Osteoblast (primary cell): ENCODE results near the gene DMRT3. TPM values are rescaled to one million over a fixed set of nuclear protein-coding genes. Genes with fewer than 3 reads are reported as not detected.

ENCODE experiments used
- DNase-seq: peaks from one replicate; pipeline ENCODE4 v3.0.0; 2011; ENCODE audit warnings: low spot score, mixed read lengths; ENCODE audit not compliant: insufficient read length; ENCODE audit errors: missing footprints
- H2AFZ ChIP-seq: 2 replicates; pipeline ENCODE4 v1.6.0; 2011; ENCODE audit warnings: mild to moderate bottlenecking, low read length
- H3K27ac ChIP-seq: 2 replicates; pipeline ENCODE4 v1.5.1; 2011; ENCODE audit warnings: mild to moderate bottlenecking, low read depth, low read length, moderate library complexity
- H3K27me3 ChIP-seq: 2 replicates; pipeline ENCODE4 v1.6.0; 2012; ENCODE audit warnings: mild to moderate bottlenecking, control low read depth, inconsistent platforms, low read length, moderate library complexity; ENCODE audit not compliant: insufficient read depth
- H3K36me3 ChIP-seq: 2 replicates; pipeline ENCODE4 v1.5.1; 2011; ENCODE audit warnings: mild to moderate bottlenecking, low read length, control low read depth, moderate library complexity; ENCODE audit not compliant: insufficient read depth
- H3K4me1 ChIP-seq: 2 replicates; pipeline ENCODE4 v1.5.1; 2011; ENCODE audit warnings: mild to moderate bottlenecking, low read length, control low read depth, moderate library complexity; ENCODE audit not compliant: insufficient read depth
- H3K4me2 ChIP-seq: 2 replicates; pipeline ENCODE4 v1.6.0; 2011; ENCODE audit warnings: mild to moderate bottlenecking, low read length; ENCODE audit not compliant: insufficient read depth
- H3K4me3 ChIP-seq: fragments of 200-600 bp; sonication (generic); 3 replicates; pipeline ENCODE4 v1.5.1; 2012; ENCODE audit warnings: mild to moderate bottlenecking, low read length, inconsistent platforms; ENCODE audit not compliant: insufficient read depth
- H3K79me2 ChIP-seq: 2 replicates; pipeline ENCODE4 v1.6.0; 2012; ENCODE audit warnings: mild to moderate bottlenecking, low read length, control low read depth, inconsistent platforms; ENCODE audit not compliant: insufficient read depth
- H3K9me3 ChIP-seq: 2 replicates; pipeline ENCODE4 v1.5.1; 2011; ENCODE audit warnings: low read depth, low read length, control low read depth
- H4K20me1 ChIP-seq: 2 replicates; pipeline ENCODE4 v1.6.0; 2012; ENCODE audit warnings: mild to moderate bottlenecking, low read length, control low read depth; ENCODE audit not compliant: insufficient read depth
- CTCF ChIP-seq: IDR thresholded peaks from 2 replicates; pipeline ENCODE4 v1.5.1; 2011; ENCODE audit warnings: mild to moderate bottlenecking, low read depth, low read length, moderate library complexity; ENCODE audit errors: extremely low read depth
- total RNA-seq: library from RNA; depleted of rRNA; stranded (reverse); fragments of >200 nt; gene quantifications from 2 replicates; pipeline ENCODE4 v1.2.3, GENCODE V29; 2012

DMRT3 gene
- total RNA-seq, 1 donor = not detected

- peak; percentile 98 for TF ChIP-seq CTCF
- no peaks in the 10 kb centered on the region for H3K79me2 ChIP-seq
- peak overlapping the region; percentile 30 for H3K4me2 ChIP-seq
- H3K4me3 ChIP-seq = no peak overlapping the region
- no peaks in the 10 kb centered on the region for H3K9me3 ChIP-seq
- peaks cover 4% of the 10 kb centered on the region for H3K4me1 ChIP-seq
- H3K36me3 ChIP-seq = no peaks in the 10 kb centered on the region
- H3K27me3 ChIP-seq = no peaks in the 10 kb centered on the region
- no peak overlapping the region for H3K27ac ChIP-seq
- peak overlapping the region; percentile 78 for H2AFZ ChIP-seq
- DNase-seq = peak; percentile 72
- H4K20me1 ChIP-seq = no peaks in the 10 kb centered on the region
Measured at GRCh38 chr9:1009101-1009707, 32.7 kb downstream of the DMRT3 start.

- Histone ChIP-seq H3K27me3 (no peaks in the 10 kb centered on the region), H3K27ac (no peak overlapping the region), H4K20me1 (no peaks in the 10 kb centered on the region), H3K36me3 (no peaks in the 10 kb centered on the region), H2AFZ (no peak overlapping the region), H3K4me1 (peaks cover 4% of the 10 kb centered on the region), H3K9me3 (no peaks in the 10 kb centered on the region), H3K4me2 (no peak overlapping the region), H3K79me2 (no peaks in the 10 kb centered on the region), H3K4me3 (no peak overlapping the region)
- TF ChIP-seq CTCF = no peak
- no peak for DNase-seq
Measured at GRCh38 chr9:1013021-1013420, 36.6 kb downstream of the DMRT3 start.

- H3K79me2 ChIP-seq = no peaks in the 10 kb centered on the region
- no peak for TF ChIP-seq CTCF
- no peak overlapping the region for H3K27ac ChIP-seq
- H3K4me3 ChIP-seq = no peak overlapping the region
- H4K20me1 ChIP-seq = no peaks in the 10 kb centered on the region
- H3K36me3 ChIP-seq = no peaks in the 10 kb centered on the region
- peaks cover 3% of the 10 kb centered on the region for H3K4me1 ChIP-seq
- DNase-seq = no peak
- H3K9me3 ChIP-seq = no peaks in the 10 kb centered on the region
- no peak overlapping the region for H2AFZ ChIP-seq
- H3K27me3 ChIP-seq = no peaks in the 10 kb centered on the region
- H3K4me2 ChIP-seq = no peak overlapping the region
Measured at GRCh38 chr9:1014225-1014624, 37.8 kb downstream of the DMRT3 start.

GRCh38 chr9:1014640-1015039 is 38.2 kb downstream of the DMRT3 start:
- Histone ChIP-seq H3K36me3 (no peaks in the 10 kb centered on the region), H3K4me1 (no peaks in the 10 kb centered on the region), H3K4me2 (no peak overlapping the region), H4K20me1 (no peaks in the 10 kb centered on the region), H3K27ac (no peak overlapping the region), H2AFZ (no peak overlapping the region), H3K79me2 (no peaks in the 10 kb centered on the region), H3K27me3 (no peaks in the 10 kb centered on the region), H3K9me3 (no peaks in the 10 kb centered on the region), H3K4me3 (no peak overlapping the region)
- no peak for DNase-seq
- TF ChIP-seq CTCF = no peak
